Midbrain (tissue), 1 donor: ENCODE data around the gene TTC6.

Experiments used
- DNase-seq: peaks from one replicate; lab custom pipeline; 2025; lab: John Stamatoyannopoulos, UW

TTC6 gene

GRCh38 chr14:37597538-37597913, 2.1 kb downstream of the TTC6 start:
- no peak for DNase-seq

- no peak for DNase-seq
Observed at GRCh38 chr14:37597914-37598746, 2.7 kb downstream of the TTC6 start.

GRCh38 chr14:37598747-37599506, 3.5 kb downstream of the TTC6 start:
- no peak for DNase-seq

- no peak for DNase-seq
Observed at GRCh38 chr14:37599507-37600368, 4.3 kb downstream of the TTC6 start.

- DNase-seq, result no peak
Observed at GRCh38 chr14:37600880-37601741, 5.7 kb downstream of the TTC6 start.

- no peak for DNase-seq
Observed at GRCh38 chr14:37601865-37602264, 6.4 kb downstream of the TTC6 start.

GRCh38 chr14:37602605-37603453, 7.4 kb downstream of the TTC6 start:
- no peak for DNase-seq

- no peak for DNase-seq
Observed at GRCh38 chr14:37603688-37604251, 8.3 kb downstream of the TTC6 start.

- no peak for DNase-seq
Observed at GRCh38 chr14:37606678-37607077, 11.2 kb downstream of the TTC6 start.

- DNase-seq, result no peak
Observed at GRCh38 chr14:37608649-37609048, 13.2 kb downstream of the TTC6 start.

GRCh38 chr14:37610945-37611523, 15.6 kb downstream of the TTC6 start:
- no peak for DNase-seq

GRCh38 chr14:37615582-37616289, 20.3 kb downstream of the TTC6 start:
- no peak for DNase-seq

GRCh38 chr14:37616853-37617252, 21.4 kb downstream of the TTC6 start:
- DNase-seq, result no peak

GRCh38 chr14:37617864-37618365, 22.5 kb downstream of the TTC6 start:
- DNase-seq, result no peak

- no peak for DNase-seq
Observed at GRCh38 chr14:37618498-37619028, 23.1 kb downstream of the TTC6 start.

- no peak for DNase-seq
Observed at GRCh38 chr14:37620856-37621255, 25.4 kb downstream of the TTC6 start.

GRCh38 chr14:37622231-37622923, 26.9 kb downstream of the TTC6 start:
- no peak for DNase-seq

- DNase-seq, result no peak
Observed at GRCh38 chr14:37623426-37623951, 28.1 kb downstream of the TTC6 start.
